ENCODE results near the gene ELMO1. TPM values are rescaled to one million over a fixed set of nuclear protein-coding genes. Genes with fewer than 3 reads are reported as not detected.

Gene ELMO1
- total RNA-seq, 4 donors from 2014 or later = 24.6 to 120 (median 71.9) TPM

GRCh38 chr7:36923943-36924436, 524.7 kb downstream of the ELMO1 start:
- Histone ChIP-seq H3K36me3 (no peaks in the 10 kb centered on the region), H3K4me3 (no peak overlapping the region), H3K4me1 (peaks cover 0 to 14% (median 4%) of the 10 kb centered on the region in 4 donors), H3K9me3 (no peaks in the 10 kb centered on the region), H3K27ac (peak overlapping the region in 2 of 4 donors; percentile 41 to 54), H3K27me3 (no peaks in the 10 kb centered on the region)
- peak; percentile 42 for DNase-seq
- TF ChIP-seq EP300 (IDR thresholded peaks at IDR 0.05; ENCODE audit: low read depth) (no peak), POLR2A (IDR thresholded peaks at IDR 0.05) (no peak), POLR2AphosphoS5 (IDR thresholded peaks at IDR 0.05) (no peak)
- TF ChIP-seq, protein P1, sequence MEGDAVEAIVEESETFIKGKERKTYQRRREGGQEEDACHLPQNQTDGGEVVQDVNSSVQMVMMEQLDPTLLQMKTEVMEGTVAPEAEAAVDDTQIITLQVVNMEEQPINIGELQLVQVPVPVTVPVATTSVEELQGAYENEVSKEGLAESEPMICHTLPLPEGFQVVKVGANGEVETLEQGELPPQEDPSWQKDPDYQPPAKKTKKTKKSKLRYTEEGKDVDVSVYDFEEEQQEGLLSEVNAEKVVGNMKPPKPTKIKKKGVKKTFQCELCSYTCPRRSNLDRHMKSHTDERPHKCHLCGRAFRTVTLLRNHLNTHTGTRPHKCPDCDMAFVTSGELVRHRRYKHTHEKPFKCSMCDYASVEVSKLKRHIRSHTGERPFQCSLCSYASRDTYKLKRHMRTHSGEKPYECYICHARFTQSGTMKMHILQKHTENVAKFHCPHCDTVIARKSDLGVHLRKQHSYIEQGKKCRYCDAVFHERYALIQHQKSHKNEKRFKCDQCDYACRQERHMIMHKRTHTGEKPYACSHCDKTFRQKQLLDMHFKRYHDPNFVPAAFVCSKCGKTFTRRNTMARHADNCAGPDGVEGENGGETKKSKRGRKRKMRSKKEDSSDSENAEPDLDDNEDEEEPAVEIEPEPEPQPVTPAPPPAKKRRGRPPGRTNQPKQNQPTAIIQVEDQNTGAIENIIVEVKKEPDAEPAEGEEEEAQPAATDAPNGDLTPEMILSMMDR (IDR thresholded peaks at IDR 0.05) = no peak
- intact Hi-C loops (cut with DNase I; ENCODE audit: low total_unique reads) = no loop called here
- in situ Hi-C loops (cut with MboI; ENCODE audit: low pct_ligation_motif_present in 1 of 4, low pct_unique_long_range_greater_than_20kb in 1 of 4, low sequenced_read_pairs in 3 of 4) = no loop called here
- WGBS, 2 donors (ENCODE audit: low coverage in 1 of 2) = 67 to 73% methylated on average over 2 to 3 of the region's 3 CpGs

DNA sequence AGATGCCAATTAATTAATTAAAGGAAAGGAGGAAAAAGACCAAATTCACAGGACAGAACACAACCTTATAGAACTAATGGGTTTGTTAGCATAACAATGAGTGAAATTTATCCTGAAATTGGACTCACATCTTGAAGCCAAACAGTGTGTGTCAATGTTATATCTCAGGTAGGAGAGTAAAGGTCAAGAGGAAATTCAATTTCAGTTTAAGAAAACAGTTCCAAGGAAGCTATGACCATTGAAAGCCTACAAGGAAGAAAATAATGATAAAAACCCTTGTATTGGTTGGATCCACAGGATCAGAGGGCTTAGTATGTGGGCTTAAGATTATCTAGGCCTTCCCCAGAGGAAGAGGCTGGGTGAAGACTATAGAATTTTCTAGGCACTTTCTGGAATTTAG, 525.5 kb downstream of the ELMO1 start:
- H3K27ac ChIP-seq = peak overlapping the region in 2 of 4 donors; percentile 41 to 54
- intact Hi-C loops (cut with DNase I; ENCODE audit: low total_unique reads) (no loop called here), in situ Hi-C loops (cut with MboI; ENCODE audit: low pct_ligation_motif_present in 1 of 4, low pct_unique_long_range_greater_than_20kb in 1 of 4, low sequenced_read_pairs in 3 of 4) (no loop called here)
- H3K9me3 ChIP-seq = no peaks in the 10 kb centered on the region
- no peak for DNase-seq
- no peak overlapping the region for H3K4me3 ChIP-seq
- H3K36me3 ChIP-seq = no peaks in the 10 kb centered on the region
- peaks cover 0 to 14% (median 4%) of the 10 kb centered on the region in 4 donors for H3K4me1 ChIP-seq
- H3K27me3 ChIP-seq = no peaks in the 10 kb centered on the region
- TF ChIP-seq EP300 (IDR thresholded peaks at IDR 0.05; ENCODE audit: low read depth) = no peak
- TF ChIP-seq, protein P1 (IDR thresholded peaks at IDR 0.05) = no peak
- no peak for TF ChIP-seq POLR2AphosphoS5 (IDR thresholded peaks at IDR 0.05)
- no peak for TF ChIP-seq POLR2A (IDR thresholded peaks at IDR 0.05)

DNA sequence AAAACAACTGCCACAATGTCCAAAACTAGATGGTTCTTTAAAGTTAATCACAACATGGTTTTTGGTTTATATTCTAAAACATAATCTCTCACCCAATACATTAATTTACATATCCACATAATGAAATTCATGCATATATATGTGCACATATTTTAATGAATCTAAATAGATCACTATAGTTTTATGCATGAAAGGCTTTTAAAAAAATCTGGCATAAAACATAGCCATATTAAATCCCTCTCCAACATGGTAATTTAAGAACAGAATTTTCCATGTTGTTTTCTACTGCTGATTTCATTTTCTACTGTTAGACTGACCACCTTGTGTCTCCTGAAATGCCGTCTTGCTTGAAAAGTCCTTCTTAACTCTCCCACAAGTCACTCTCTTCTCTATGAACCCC, 528.2 kb downstream of the ELMO1 start:
- peaks cover 0 to 14% (median 4%) of the 10 kb centered on the region in 4 donors for H3K4me1 ChIP-seq
- intact Hi-C loops (cut with DNase I; ENCODE audit: low total_unique reads) = no loop called here
- no peak for TF ChIP-seq POLR2AphosphoS5 (IDR thresholded peaks at IDR 0.05)
- TF ChIP-seq POLR2A (IDR thresholded peaks at IDR 0.05) = no peak
- TF ChIP-seq EP300 (IDR thresholded peaks at IDR 0.05; ENCODE audit: low read depth) = no peak
- TF ChIP-seq, protein P1 (IDR thresholded peaks at IDR 0.05) = no peak
- no peak overlapping the region for H3K27ac ChIP-seq
- no peaks in the 10 kb centered on the region for H3K9me3 ChIP-seq
- no peaks in the 10 kb centered on the region for H3K27me3 ChIP-seq
- WGBS, 2 donors (ENCODE audit: low coverage in 1 of 2) = 100% methylated on average over 1 of the region's 1 CpG
- H3K36me3 ChIP-seq = no peaks in the 10 kb centered on the region
- in situ Hi-C loops (cut with MboI; ENCODE audit: low pct_ligation_motif_present in 1 of 4, low pct_unique_long_range_greater_than_20kb in 1 of 4, low sequenced_read_pairs in 3 of 4) = no loop called here
- no peak for DNase-seq
- no peak overlapping the region for H3K4me3 ChIP-seq

DNA sequence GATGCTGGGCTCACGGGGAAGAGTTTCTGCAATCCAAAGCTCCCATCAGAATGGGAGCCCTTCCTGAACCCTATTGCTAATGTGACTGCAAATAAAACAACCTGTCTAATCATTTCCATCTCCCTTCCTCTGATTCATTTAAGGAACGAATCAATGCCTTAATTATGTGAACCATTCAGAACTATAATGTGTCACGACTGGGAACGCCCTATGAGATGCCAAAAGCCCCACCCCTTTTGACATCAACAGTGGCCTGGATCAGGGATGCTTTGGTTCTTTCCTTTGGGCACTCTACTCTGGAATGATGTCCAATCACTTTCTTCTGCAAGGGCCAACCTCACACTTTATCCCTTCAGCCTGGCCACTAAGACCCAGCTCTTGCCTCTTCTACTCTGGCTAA, 528.9 kb downstream of the ELMO1 start:
- H3K9me3 ChIP-seq = no peaks in the 10 kb centered on the region
- H3K27ac ChIP-seq = no peak overlapping the region
- intact Hi-C loops (cut with DNase I; ENCODE audit: low total_unique reads) = no loop called here
- 95 to 100% methylated on average over 1 to 4 of the region's 4 CpGs for WGBS, 2 donors (ENCODE audit: low coverage in 1 of 2)
- H3K36me3 ChIP-seq = no peaks in the 10 kb centered on the region
- DNase-seq = no peak
- peaks cover 0 to 14% (median 4%) of the 10 kb centered on the region in 4 donors for H3K4me1 ChIP-seq
- no peak overlapping the region for H3K4me3 ChIP-seq
- TF ChIP-seq POLR2A (IDR thresholded peaks at IDR 0.05) (no peak), POLR2AphosphoS5 (IDR thresholded peaks at IDR 0.05) (no peak), EP300 (IDR thresholded peaks at IDR 0.05; ENCODE audit: low read depth) (no peak)
- TF ChIP-seq, protein P1 (IDR thresholded peaks at IDR 0.05) = no peak
- no peaks in the 10 kb centered on the region for H3K27me3 ChIP-seq
- in situ Hi-C loops (cut with MboI; ENCODE audit: low pct_ligation_motif_present in 1 of 4, low pct_unique_long_range_greater_than_20kb in 1 of 4, low sequenced_read_pairs in 3 of 4) = no loop called here

Measured in transverse colon (tissue), 4 donors.